Hepatocyte (in vitro differentiated cells): ENCODE data around the gene CRELD2.

ENCODE experiments used
- CTCF ChIP-seq: fragments of 200-600 bp; sonication (generic); IDR thresholded peaks from 2 replicates; pipeline ENCODE4 v1.5.1; 2016; ENCODE audit warnings: antibody characterized with exemption, mild to moderate bottlenecking; ENCODE audit not compliant: poor library complexity
- EZH2 ChIP-seq: fragments of 200-600 bp; sonication (generic); IDR thresholded peaks from 2 replicates; pipeline ENCODE4 v1.6.1; 2016; ENCODE audit warnings: antibody characterized with exemption, mild to moderate bottlenecking, borderline replicate concordance

- no peak for TF ChIP-seq CTCF
- TF ChIP-seq EZH2: no peak
Measured at GRCh38 chr22:49877642-49878041, 40.8 kb upstream of the CRELD2 start.
